NT2/D1 (cell line): ENCODE data around the gene RBCK1.

Experiments used
- SUZ12 ChIP-seq: IDR thresholded peaks from 2 replicates; pipeline ENCODE4 v1.6.1; 2011; ENCODE audit not compliant: insufficient read length, insufficient read depth; ENCODE audit errors: extremely low read depth
- YY1 ChIP-seq: IDR thresholded peaks from 2 replicates; pipeline ENCODE4 v1.6.1; 2011; ENCODE audit not compliant: insufficient read length, insufficient read depth
- ZNF274 ChIP-seq: IDR thresholded peaks from 2 replicates; pipeline ENCODE4 v1.6.1; 2011; ENCODE audit warnings: mild to moderate bottlenecking, low read depth, low read length

- TF ChIP-seq ZNF274 (no peak), YY1 (no peak), SUZ12 (no peak)
Observed at GRCh38 chr20:478949-479429, 70.9 kb downstream of the RBCK1 start.
